Peyer's patch (tissue), 4 donors: Measurements from ENCODE around the gene COL27A1. TPM values are rescaled to one million over a fixed set of nuclear protein-coding genes. Genes with fewer than 3 reads are reported as not detected.
"Not testable (repeated sequence)": the region's sequence is repeated elsewhere in the genome, so short reads cannot be mapped to it uniquely, and the experiment has no call there.

Source experiments
- DNase-seq, 3 donors: peaks; one replicate each; pipeline ENCODE4 v3.0.0-alpha.2; 2017 to 2019
- H3K27ac ChIP-seq, 4 donors: fragments of 200-600 bp; sonication (generic); one replicate each; pipeline ENCODE4 v1.5.1; 2016 to 2019
- H3K27me3 ChIP-seq, 2 donors: fragments of 200-600 bp; sonication (generic); one replicate each; pipeline ENCODE4 v1.5.1; 2019
- H3K36me3 ChIP-seq, 3 donors: fragments of 200-600 bp; sonication (generic); one replicate each; pipeline ENCODE4 v1.5.1; 2016 to 2019
- H3K4me1 ChIP-seq, 4 donors: fragments of 200-600 bp; sonication (generic); one replicate each; pipeline ENCODE4 v1.5.1; 2016 to 2019
- H3K4me3 ChIP-seq, 4 donors: fragments of 200-600 bp; sonication (generic); 1 replicate in 3 of 4; 2 replicates in 1 of 4; pipeline ENCODE4 v1.5.1; 2016 to 2019; ENCODE audit warnings: mild to moderate bottlenecking in 1 of 4
- H3K9me3 ChIP-seq, 4 donors: fragments of 200-600 bp; sonication (generic); one replicate each; pipeline ENCODE4 v1.5.1; 2016 to 2019; ENCODE audit warnings: mild to moderate bottlenecking in 1 of 4
- CTCF ChIP-seq, 6 experiments: fragments of 450-650 bp in 4 of 6; fragments of 200-600 bp in 2 of 6; sonication (generic) in 1 of 6; IDR thresholded peaks; one replicate each; pipeline ENCODE4 v1.5.1; 2017 to 2019; ENCODE audit warnings: antibody characterized with exemption in 6 of 6, mild to moderate bottlenecking in 3 of 6, moderate library complexity in 1 of 6
- POLR2A ChIP-seq, 2 donors: fragments of 450-650 bp; IDR thresholded peaks; one replicate each; pipeline ENCODE4 v1.5.1; 2017; ENCODE audit warnings: antibody characterized with exemption in 2 of 2, mild to moderate bottlenecking in 2 of 2, moderate library complexity in 2 of 2
- total RNA-seq, 4 donors: library from RNA; depleted of rRNA; stranded (reverse); fragments of >200 nt; gene quantifications; one replicate each; pipeline ENCODE4 v1.1.0, GENCODE V29; 2016

Gene COL27A1
- total RNA-seq, 4 donors from 2014 or later, result 5.8 to 23.1 (median 7.2) TPM

- DNase-seq, result no peak
- TF ChIP-seq POLR2A (IDR thresholded peaks at IDR 0.05), result no peak
- TF ChIP-seq CTCF (IDR thresholded peaks at IDR 0.05), result no peak
- no peaks in the 10 kb centered on the region for H3K4me1 ChIP-seq
- no peaks in the 10 kb centered on the region for H3K9me3 ChIP-seq
- no peak overlapping the region for H3K4me3 ChIP-seq
- no peaks in the 10 kb centered on the region for H3K27me3 ChIP-seq
- H3K27ac ChIP-seq, result no peak overlapping the region
- H3K36me3 ChIP-seq, result no peaks in the 10 kb centered on the region
Observed at GRCh38 chr9:114125476-114126013, 29.8 kb upstream of the COL27A1 start.

- Histone ChIP-seq H3K27me3 (no peaks in the 10 kb centered on the region), H3K36me3 (no peaks in the 10 kb centered on the region), H3K27ac (no peak overlapping the region), H3K4me3 (no peak overlapping the region), H3K4me1 (no peaks in the 10 kb centered on the region), H3K9me3 (no peaks in the 10 kb centered on the region)
- no peak for DNase-seq
- TF ChIP-seq POLR2A (IDR thresholded peaks at IDR 0.05) (no peak), CTCF (IDR thresholded peaks at IDR 0.05) (no peak)
Observed at GRCh38 chr9:114126247-114127060, 28.9 kb upstream of the COL27A1 start.

GRCh38 chr9:114128759-114129158 is 26.6 kb upstream of the COL27A1 start:
- H3K4me1 ChIP-seq, H3K36me3 ChIP-seq, H3K4me3 ChIP-seq, H3K9me3 ChIP-seq, DNase-seq, H3K27ac ChIP-seq, H3K27me3 ChIP-seq: not testable (repeated sequence)

GRCh38 chr9:114130141-114130540 is 25.2 kb upstream of the COL27A1 start:
- no peak overlapping the region for H3K4me3 ChIP-seq
- no peak for TF ChIP-seq POLR2A (IDR thresholded peaks at IDR 0.05)
- TF ChIP-seq CTCF (IDR thresholded peaks at IDR 0.05), result no peak
- H3K9me3 ChIP-seq, result no peaks in the 10 kb centered on the region
- no peak overlapping the region for H3K27ac ChIP-seq
- no peak for DNase-seq
- no peaks in the 10 kb centered on the region for H3K4me1 ChIP-seq
- H3K27me3 ChIP-seq, result no peaks in the 10 kb centered on the region
- H3K36me3 ChIP-seq, result no peaks in the 10 kb centered on the region

GRCh38 chr9:114130624-114131277 is 24.6 kb upstream of the COL27A1 start:
- Histone ChIP-seq H3K36me3 (no peaks in the 10 kb centered on the region), H3K4me1 (no peaks in the 10 kb centered on the region), H3K9me3 (no peaks in the 10 kb centered on the region), H3K27me3 (no peaks in the 10 kb centered on the region), H3K27ac (no peak overlapping the region), H3K4me3 (no peak overlapping the region)
- TF ChIP-seq POLR2A (IDR thresholded peaks at IDR 0.05) (no peak), CTCF (IDR thresholded peaks at IDR 0.05) (no peak)
- no peak for DNase-seq
